ENCODE measurements around the gene SLC25A19.

Gene SLC25A19

GRCh38 chr17:75289115-75289831 is at the start of gene SLC25A19:
SLC25A19 (minus strand) TSS chr17:75289433; CDS start chr17:75286764, 2,669 bp downstream.
- DNase-seq (ENCODE audit: low read depth in 2 of 2), result peak; percentile 95 to 97

DNA sequence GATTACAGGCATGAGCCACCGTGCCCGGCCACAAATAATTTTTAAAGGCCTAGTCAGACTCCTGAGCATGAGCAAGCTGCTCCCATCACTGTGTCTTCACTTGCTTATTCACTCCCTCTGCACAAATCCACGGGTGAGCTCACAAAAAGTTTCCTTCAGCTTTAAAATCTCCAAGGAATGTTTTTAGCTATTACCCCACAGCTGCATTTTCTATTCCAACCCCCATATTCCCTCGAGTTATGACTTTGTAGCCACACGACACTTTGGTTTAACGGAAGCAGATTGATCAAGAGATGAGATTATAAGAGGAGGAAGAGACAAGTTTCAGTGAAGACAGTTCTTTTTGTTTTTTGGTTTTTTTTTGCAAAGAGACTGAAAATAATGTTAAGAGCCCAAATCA is 49.1 kb upstream of the SLC25A19 start:
- no peak for DNase-seq (ENCODE audit: low read depth in 2 of 2)

- DNase-seq (ENCODE audit: low read depth in 2 of 2), result no peak
Measured at GRCh38 chr17:75335315-75335714, 46.1 kb upstream of the SLC25A19 start.

DNA sequence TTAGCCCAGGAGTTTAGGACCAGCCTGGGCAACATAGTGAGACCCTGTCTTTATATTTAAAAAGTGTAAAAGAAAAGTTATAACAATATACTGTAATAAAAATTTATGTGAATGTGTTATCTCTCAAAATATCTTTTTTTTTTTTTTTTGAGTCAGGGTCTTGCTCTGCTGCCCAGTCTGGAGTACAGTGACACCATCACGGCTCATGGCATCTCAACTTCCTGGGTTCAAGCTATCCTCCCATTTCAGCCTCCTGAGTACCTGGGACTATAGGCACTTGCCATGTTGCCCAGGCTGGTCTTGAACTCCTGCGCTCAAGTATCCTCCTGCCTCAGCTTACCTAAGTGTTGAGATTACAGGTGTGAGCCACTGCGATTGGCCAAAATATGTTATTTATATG is 45.5 kb upstream of the SLC25A19 start:
- no peak for DNase-seq (ENCODE audit: low read depth in 2 of 2)

GRCh38 chr17:75331671-75332070 is 42.4 kb upstream of the SLC25A19 start:
- DNase-seq (ENCODE audit: low read depth in 2 of 2), result no peak

GRCh38 chr17:75327757-75328156 is 38.5 kb upstream of the SLC25A19 start:
- no peak for DNase-seq (ENCODE audit: low read depth in 2 of 2)

- no peak for DNase-seq (ENCODE audit: low read depth in 2 of 2)
Measured at GRCh38 chr17:75326226-75326848, 37.1 kb upstream of the SLC25A19 start.

DNA sequence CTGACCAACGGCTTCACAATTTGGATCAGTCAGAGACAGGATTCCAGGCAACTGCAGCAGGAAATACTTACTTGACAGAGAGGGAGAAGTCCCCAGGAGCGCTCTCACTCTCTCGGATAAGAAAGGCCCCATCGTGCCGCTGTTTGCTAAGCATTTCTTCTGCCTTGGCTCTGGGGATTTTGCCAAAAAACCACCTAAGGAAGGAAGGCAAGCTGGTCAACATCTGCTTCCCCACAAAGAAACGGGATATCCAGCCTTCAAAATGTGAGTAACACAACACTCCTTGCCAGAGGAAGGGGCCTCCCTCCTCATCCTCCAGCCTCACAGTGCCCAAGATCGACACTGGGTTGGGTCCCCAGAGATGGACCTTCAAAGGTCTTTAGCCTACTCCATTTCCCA is 36.6 kb upstream of the SLC25A19 start:
- no peak for DNase-seq (ENCODE audit: low read depth in 2 of 2)

GRCh38 chr17:75325348-75325747 is 36.1 kb upstream of the SLC25A19 start:
- DNase-seq (ENCODE audit: low read depth in 2 of 2), result no peak

- no peak for DNase-seq (ENCODE audit: low read depth in 2 of 2)
Measured at GRCh38 chr17:75321506-75321905, 32.3 kb upstream of the SLC25A19 start.

- no peak for DNase-seq (ENCODE audit: low read depth in 2 of 2)
Measured at GRCh38 chr17:75319904-75320691, 30.9 kb upstream of the SLC25A19 start.

DNA sequence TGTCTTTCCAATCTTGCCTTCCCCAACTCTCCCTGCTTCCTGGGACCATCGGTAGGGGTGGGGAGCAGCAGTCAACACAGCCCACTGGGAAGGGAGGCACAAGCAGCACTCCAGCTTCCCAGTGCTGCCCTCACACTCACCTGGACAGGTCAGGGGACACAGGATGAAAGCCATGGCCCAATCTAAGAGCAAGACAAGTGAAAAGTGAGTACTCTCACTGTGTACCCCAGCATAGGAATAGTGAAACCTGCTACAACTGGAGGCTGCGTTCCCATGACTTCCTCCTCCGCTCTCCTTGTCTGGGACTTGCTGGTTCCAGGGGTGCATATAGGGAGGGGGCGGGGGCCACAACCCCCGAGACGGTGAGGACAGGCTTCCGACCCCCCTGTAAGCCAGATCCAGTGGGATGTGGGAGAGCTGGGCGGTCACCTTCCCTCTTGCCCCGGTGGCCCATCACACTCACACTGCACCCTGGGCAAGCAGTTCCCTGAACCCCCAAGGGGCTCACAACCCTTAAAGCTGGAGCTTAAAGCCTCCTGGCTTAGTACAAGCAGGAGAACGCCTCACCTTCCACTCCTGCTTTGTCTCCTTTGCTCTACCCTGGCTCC is 29.5 kb upstream of the SLC25A19 start:
- DNase-seq (ENCODE audit: low read depth in 2 of 2), result no peak

DNA sequence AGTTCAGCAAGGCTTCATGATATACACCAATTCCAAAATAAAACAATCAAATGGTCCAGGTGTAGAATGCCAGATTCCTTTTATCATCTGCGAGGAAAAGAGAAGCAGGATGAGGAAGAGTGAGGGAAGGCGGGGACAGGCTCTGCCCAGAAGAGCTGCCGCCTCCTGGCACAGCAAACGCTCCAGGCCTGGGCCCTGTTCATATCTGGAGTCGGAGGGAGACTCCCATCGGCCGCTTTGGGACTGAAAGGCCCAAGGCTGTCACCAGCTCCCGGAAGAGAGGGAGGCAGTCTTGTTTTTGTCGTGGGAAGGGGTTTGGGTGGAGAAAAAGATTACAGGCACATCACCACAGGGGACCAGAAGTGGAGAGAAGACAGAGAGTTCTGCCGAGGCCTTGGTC is 29.0 kb upstream of the SLC25A19 start:
- no peak for DNase-seq (ENCODE audit: low read depth in 2 of 2)

GRCh38 chr17:75317671-75318070 is 28.4 kb upstream of the SLC25A19 start:
- no peak for DNase-seq (ENCODE audit: low read depth in 2 of 2)

- no peak for DNase-seq (ENCODE audit: low read depth in 2 of 2)
Measured at GRCh38 chr17:75316253-75316652, 27.0 kb upstream of the SLC25A19 start.

DNA sequence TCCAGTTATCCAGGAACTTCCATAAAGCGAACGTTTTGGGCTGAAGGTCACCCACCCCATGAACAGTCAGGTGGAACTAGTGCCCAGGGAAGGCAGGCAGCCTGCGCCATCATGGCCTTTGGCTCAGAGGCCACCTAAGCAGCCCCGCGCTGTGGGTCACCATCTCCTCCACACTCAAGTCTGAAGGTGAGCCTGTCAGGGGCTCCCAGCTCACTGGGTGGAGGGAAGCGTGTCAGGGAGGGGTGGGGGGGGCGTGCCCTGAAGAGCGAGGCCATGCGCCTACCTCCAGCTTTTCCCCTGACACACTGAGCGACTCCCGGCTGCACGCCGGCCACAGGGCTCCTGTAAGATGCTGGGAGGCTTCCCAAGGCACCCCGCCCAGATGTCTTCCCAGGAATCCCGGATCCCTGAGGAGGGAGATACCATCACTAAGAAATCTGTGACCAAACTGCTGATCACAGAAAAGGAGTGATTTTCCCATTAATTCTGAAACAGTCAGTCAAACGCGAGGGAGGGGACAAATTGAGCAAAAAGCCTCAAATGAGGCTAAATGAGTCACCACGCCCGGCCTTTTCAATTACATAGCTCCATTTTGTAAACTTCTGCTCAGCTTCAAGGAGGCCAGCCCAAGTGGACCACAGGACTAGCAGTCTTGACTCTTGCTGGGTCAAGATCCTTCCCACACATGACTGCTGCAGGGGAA is 26.5 kb upstream of the SLC25A19 start:
- DNase-seq (ENCODE audit: low read depth in 2 of 2), result no peak

GRCh38 chr17:75313941-75314551 is 24.8 kb upstream of the SLC25A19 start:
- no peak for DNase-seq (ENCODE audit: low read depth in 2 of 2)

DNA sequence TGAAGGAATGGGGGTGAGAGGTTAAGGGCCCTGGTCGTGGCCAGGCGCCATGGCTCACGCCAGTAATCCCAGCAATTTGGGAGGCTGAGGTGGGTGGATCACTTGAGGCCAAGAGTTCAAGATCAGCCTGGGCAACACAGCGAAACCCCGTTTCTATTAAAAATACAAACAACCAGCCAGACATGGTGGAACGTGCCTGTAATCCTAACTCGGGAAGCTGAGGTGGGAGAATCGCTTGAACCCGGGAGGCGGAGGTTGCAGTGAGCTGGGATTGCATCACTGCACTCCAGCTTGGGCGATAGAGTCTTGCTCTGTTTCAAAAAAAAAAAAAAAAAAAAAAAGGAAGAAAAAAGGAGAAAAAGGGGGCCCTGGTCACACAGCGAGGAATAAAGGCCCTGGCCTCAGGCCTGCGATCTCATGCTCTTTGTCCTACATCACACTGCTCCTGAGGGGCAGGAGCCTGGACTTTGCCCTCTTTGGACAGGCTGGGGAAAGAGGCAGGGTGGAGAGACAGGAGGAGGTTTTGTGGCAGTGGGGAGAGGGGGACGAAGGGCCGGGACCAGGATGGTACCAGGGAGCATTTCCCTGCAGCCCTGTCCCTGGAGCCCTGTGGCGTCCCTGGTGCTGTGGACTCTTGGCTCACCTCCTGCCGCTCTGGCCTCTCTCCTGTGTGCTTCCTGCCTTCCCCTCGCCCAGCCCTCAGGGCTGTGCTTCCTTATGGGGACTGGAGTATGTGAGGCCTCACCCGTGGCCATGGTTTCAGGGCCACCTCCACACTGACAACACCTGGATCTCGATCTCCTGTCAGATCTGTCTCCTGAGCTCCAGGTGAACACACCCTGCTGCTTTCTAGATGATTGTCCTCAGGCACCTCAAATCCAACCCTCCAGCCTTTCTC is 19.7 kb upstream of the SLC25A19 start:
- DNase-seq (ENCODE audit: low read depth in 2 of 2), result no peak

- DNase-seq (ENCODE audit: low read depth in 2 of 2), result no peak
Measured at GRCh38 chr17:75307957-75308731, 18.9 kb upstream of the SLC25A19 start.

Measured in stimulated activated CD4-positive, alpha-beta T cell treated with anti-CD3 and anti-CD28 coated beads, Interleukin-15, amount 100 ng/mL, for 48 hours (primary cell).